GM10266 (cell line): Measurements from ENCODE around the gene GLCCI1.

Experiments used
- DNase-seq: peaks from one replicate; pipeline ENCODE4 v3.0.0; 2012; ENCODE audit errors: extremely low spot score
- TF ChIP-seq, protein P1 (sequence below): IDR thresholded peaks from 2 replicates; pipeline ENCODE4 v1.5.1; 2012; ENCODE audit warnings: mild to moderate bottlenecking, low read depth; ENCODE audit not compliant: control insufficient read depth, insufficient read depth; ENCODE audit errors: missing control alignments

Gene GLCCI1

DNA sequence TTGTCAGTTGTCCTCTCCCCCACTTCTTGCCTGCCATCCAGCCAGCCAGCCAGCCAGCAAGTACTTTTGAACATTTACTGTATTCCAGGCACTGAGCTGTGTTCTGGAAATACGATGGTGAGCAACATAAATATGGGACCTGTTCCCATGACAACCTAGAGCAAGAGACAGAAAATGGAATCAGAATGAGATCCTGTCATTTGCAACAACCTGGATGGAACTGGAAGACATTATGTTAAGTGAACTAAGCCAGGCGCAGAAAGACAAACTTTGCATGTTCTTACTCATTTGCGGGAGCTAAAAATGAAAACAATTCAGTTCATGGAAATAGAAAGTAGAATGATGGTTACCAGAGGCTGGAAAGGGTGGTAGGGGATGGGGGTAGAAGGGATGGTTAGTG lies 152.6 kb downstream of the GLCCI1 start:
- no peak for DNase-seq
- TF ChIP-seq, protein P1, sequence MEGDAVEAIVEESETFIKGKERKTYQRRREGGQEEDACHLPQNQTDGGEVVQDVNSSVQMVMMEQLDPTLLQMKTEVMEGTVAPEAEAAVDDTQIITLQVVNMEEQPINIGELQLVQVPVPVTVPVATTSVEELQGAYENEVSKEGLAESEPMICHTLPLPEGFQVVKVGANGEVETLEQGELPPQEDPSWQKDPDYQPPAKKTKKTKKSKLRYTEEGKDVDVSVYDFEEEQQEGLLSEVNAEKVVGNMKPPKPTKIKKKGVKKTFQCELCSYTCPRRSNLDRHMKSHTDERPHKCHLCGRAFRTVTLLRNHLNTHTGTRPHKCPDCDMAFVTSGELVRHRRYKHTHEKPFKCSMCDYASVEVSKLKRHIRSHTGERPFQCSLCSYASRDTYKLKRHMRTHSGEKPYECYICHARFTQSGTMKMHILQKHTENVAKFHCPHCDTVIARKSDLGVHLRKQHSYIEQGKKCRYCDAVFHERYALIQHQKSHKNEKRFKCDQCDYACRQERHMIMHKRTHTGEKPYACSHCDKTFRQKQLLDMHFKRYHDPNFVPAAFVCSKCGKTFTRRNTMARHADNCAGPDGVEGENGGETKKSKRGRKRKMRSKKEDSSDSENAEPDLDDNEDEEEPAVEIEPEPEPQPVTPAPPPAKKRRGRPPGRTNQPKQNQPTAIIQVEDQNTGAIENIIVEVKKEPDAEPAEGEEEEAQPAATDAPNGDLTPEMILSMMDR: no peak

DNA sequence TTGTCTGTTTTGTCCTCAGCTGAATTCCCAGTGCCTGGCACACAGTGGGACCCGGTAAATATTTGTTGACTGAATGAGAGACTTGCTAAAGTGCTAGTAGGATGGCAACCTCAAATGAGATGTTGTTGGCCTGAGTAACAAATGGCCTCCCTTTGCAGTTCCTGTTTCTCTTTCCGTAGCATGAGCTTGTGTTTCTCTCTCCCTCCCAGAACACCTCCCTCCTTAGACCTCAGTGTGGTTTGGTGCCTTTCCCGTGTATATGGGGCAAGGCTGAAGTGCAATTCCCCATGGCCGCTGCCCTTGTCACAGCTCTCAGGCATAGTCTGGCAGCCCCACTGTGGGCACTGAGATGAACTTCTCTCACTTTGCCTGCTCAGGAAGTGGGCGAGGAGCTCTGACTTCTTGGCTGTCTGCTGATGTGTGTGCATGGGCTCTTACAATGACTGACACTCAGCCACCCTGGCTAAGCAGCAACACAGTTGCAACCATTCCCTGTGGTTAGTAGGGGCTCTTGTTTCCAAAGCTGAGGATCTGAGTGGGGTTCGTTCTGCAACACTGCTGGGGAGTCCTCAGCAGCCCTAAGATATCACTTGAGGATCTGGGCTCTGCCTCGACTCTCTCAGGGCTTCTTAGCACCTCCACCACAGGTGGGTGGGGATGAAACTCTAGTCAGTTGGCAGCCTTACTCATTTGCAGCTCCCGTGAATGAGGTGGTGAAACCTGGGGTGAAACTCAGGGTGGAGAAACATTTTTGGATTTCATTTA lies 157.3 kb downstream of the GLCCI1 start:
- TF ChIP-seq, protein P1: no peak
- peak; percentile 45 for DNase-seq

DNA sequence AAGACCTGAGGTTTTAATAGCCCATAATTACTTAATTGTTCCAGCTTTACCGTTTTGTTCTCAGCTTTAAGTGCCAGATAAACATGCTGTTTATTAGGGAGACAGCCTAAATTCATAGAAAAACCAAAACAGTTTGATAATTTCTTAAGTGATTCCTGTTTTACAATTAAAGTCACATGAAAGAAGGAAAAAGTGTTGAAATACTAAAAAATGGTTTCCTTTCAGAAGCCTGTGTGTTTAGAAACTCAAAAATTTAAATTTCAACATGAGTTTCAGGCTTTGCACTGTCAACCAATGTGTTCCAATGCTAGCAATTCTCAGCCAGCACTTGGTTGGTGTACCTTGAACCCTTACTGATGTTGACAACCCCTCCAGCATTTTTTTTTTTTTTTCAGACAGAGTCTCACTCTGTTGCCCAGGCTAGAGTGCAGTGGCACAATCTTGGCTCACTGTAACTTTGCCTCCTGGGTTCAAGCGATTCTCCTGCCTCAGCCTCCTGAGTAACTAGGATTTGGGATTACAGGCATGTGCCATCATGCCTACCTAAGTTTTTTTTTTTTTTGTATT lies 158.1 kb downstream of the GLCCI1 start:
- no peak for DNase-seq
- TF ChIP-seq, protein P1: no peak

DNA sequence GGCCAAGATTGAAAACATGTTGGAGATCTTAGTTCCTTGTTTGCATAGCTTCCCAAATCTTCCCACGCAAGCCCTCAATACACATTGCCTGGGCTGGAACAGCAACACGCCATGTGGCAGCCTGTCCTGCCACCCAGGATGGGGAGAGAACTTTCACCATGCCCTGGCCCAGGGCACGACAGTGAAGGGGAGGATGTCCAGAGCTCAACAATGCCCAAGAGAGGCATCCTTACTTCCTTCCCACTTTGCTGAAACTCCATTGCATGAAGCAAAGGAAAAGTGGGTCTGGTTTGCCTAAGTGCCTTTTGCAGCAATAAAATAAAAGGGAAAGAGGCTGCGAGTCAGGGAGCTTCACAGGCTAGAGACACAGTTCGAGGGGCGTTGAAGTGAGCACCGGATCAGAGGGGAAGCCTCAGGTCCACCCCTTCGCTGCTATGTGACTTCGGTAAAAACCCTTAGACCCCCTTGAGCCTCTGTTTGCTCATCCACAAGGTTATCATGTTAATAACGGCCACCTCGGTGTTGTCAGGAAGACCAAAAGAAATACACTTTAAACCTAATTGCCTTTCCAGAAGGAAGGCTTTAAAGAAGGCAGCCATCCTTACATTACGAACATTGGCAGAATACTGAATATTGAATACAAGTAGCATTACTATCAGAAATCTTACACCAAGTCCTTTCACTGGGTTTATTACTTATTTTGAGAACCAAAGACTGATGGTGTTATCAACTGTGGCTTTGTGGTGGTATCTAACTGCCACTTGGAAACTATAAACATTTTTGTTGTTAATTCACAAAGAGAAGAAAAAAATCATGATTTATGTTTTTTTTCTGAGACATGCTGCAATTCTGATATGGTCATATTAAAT lies 160.1 kb downstream of the GLCCI1 start:
- DNase-seq: no peak
- TF ChIP-seq, protein P1: no peak

DNA sequence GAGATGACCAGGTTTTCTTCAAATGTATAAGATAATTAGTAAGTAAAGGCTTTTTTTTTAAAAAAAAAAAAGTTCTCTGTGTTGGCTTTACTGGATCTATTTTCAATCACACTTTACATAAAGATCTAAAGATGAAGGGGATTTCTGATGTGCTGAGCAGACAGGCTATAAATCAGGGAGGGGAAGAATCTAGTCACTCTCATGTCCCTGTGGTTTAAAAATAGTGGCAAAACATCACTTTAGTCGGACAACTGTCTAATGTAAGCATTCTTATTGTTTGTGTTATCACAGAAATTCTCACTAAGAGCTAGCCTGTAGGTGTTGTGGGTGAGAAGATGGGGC lies 160.7 kb downstream of the GLCCI1 start:
- TF ChIP-seq, protein P1: no peak
- DNase-seq: peak; percentile 29

DNA sequence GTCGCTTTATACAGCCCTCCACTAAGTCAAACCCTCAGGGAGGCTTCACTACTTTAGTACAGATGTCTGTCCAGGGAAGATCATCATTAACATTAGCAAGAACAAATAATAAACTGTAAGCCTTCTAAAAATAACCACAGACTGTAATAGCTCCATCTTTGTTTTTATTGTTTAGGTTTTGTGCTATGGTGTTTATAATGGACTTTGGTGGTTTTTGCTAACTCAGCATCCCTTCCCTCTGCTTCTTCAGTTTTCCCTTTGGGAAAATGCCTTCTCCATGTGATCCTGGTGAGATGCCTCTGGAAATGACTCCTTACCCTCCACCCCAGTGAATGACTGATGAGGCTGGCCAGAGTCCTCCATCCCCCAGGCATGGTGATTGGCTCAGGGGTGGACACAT lies 162.1 kb downstream of the GLCCI1 start:
- TF ChIP-seq, protein P1: no peak
- DNase-seq: no peak
